Smooth muscle cell (in vitro differentiated cells): ENCODE data around the gene NIPAL4. TPM values are rescaled to one million over a fixed set of nuclear protein-coding genes. Genes with fewer than 3 reads are reported as not detected.
"Not testable (repeated sequence)": the region's sequence is repeated elsewhere in the genome, so short reads cannot be mapped to it uniquely, and the experiment has no call there.

Experiments used
- DNase-seq: peaks from one replicate; lab custom pipeline; 2025; ENCODE audit not compliant: unreplicated experiment; lab: John Stamatoyannopoulos, UW
- H2AFZ ChIP-seq: fragments of 200-600 bp; sonication (generic); 2 replicates; pipeline ENCODE4 v1.6.0; 2016; ENCODE audit warnings: antibody characterized with exemption, low read depth, mild to moderate bottlenecking
- H3F3A ChIP-seq: fragments of 200-600 bp; sonication (generic); 2 replicates; pipeline ENCODE4 v1.6.0; 2017; ENCODE audit warnings: antibody characterized with exemption, low read depth
- H3K27ac ChIP-seq: fragments of 200-600 bp; sonication (generic); 2 replicates; pipeline ENCODE4 v1.5.1; 2016; ENCODE audit warnings: low read depth, mild to moderate bottlenecking
- H3K27me3 ChIP-seq: fragments of 200-600 bp; sonication (generic); 2 replicates; pipeline ENCODE4 v1.6.1; 2016; ENCODE audit warnings: low read depth, mild to moderate bottlenecking
- H3K36me3 ChIP-seq: fragments of 200-600 bp; sonication (generic); 2 replicates; pipeline ENCODE4 v1.5.1; 2016; ENCODE audit warnings: low read depth
- H3K4me1 ChIP-seq: fragments of 200-600 bp; sonication (generic); 2 replicates; pipeline ENCODE4 v1.5.1; 2016; ENCODE audit warnings: low read depth
- H3K4me2 ChIP-seq: fragments of 200-600 bp; sonication (generic); 2 replicates; pipeline ENCODE4 v1.6.0; 2016; ENCODE audit warnings: mild to moderate bottlenecking
- H3K4me3 ChIP-seq: fragments of 200-600 bp; sonication (generic); 2 replicates; pipeline ENCODE4 v1.5.1; 2016; ENCODE audit warnings: mild to moderate bottlenecking
- H3K79me2 ChIP-seq: fragments of 200-600 bp; sonication (generic); 2 replicates; pipeline ENCODE4 v1.6.0; 2016; ENCODE audit warnings: low read depth, mild to moderate bottlenecking
- H3K9ac ChIP-seq: fragments of 200-600 bp; sonication (generic); 2 replicates; pipeline ENCODE4 v1.6.0; 2016; ENCODE audit warnings: low read depth
- H3K9me3 ChIP-seq: fragments of 200-600 bp; sonication (generic); replicated peaks from 2 replicates; pipeline ENCODE4 v1.5.1; 2016; ENCODE audit warnings: low read depth
- H4K20me1 ChIP-seq: fragments of 200-600 bp; sonication (generic); 2 replicates; pipeline ENCODE4 v1.6.0; 2016; ENCODE audit warnings: low read depth
- WGBS: methylation state at CpG from one replicate; pipeline ENCODE4 v1.1.7; 2016; ENCODE audit warnings: low lambda C conversion rate; 5-methylcytosine and 5-hydroxymethylcytosine counted together
- polyA plus RNA-seq: library from polyadenylated mRNA; unstranded; fragments of >200 nt; fragmentation: Nextera tagmentation; extraction: Ambion mirVana; gene quantifications from 2 replicates; pipeline ENCODE4 v1.2.1, GENCODE V29; 2016
- total RNA-seq: library from RNA; depleted of rRNA; stranded (reverse); fragments of >200 nt; gene quantifications from 2 replicates; pipeline ENCODE4 v1.2.3, GENCODE V29; 2014
- TF ChIP-seq, protein P1 (sequence below): fragments of 200-600 bp; sonication (generic); IDR thresholded peaks from 2 replicates; pipeline ENCODE4 v1.5.1; 2017; ENCODE audit warnings: borderline replicate concordance, mild to moderate bottlenecking, antibody characterized with exemption; ENCODE audit not compliant: insufficient read depth, poor library complexity, severe bottlenecking

The NIPAL4 gene
- total and polyA plus RNA-seq, 2 experiments from 2014 or later, result 0.37 to 6.9 TPM

DNA sequence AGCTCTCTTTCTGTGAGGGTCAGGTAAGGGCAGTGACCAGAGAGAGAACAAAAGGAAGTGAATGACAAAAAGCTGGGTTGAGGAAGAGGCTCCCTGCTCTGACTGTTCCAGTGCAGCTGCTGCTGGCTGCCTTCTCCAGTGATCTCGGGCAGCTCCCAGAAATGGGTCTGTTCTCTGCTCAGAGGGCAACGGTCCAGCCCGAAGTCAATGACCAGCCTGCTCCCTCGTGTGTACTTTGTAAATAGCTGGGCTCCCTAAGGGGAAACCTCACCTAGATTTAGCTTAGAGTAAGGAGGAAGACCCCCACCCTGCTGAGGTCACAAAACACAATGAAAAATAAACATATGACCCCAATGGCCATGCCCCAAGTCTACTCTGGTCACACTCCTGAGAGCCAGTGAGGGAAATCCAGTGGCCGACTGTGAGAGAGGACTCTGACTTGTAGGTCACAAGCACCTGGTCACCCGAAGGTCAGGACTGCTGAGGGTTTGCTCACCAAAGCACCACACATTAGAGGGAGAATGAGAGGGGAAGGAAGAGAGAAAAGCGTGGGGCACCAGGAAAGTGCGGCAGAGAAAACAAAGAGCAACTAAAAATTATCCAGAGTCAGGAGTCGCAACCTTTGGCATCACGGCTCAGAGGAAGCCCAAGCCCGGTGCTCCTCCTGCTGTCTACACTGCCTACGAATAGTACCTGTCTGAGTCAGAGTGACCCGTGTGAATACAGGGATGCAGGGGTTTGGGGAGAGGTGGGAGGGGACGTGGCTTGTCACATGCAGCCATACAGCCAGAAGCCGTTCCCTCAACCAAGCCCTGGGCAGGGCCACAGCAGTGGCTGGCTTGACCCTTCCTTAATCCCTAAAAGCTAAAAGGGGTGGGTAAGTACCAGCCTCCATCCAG lies 19.8 kb downstream of the NIPAL4 start:
- H3K36me3 ChIP-seq, result peaks cover 9% of the 10 kb centered on the region
- H3K27me3 ChIP-seq, result no peaks in the 10 kb centered on the region
- no peak overlapping the region for H3K4me3 ChIP-seq
- no peak for DNase-seq
- no peak overlapping the region for H3K27ac ChIP-seq
- H4K20me1 ChIP-seq, result peaks cover 7% of the 10 kb centered on the region
- WGBS, result 94% methylated on average over 15 of the region's 15 CpGs
- no peaks in the 10 kb centered on the region for H3F3A ChIP-seq
- TF ChIP-seq, protein P1, sequence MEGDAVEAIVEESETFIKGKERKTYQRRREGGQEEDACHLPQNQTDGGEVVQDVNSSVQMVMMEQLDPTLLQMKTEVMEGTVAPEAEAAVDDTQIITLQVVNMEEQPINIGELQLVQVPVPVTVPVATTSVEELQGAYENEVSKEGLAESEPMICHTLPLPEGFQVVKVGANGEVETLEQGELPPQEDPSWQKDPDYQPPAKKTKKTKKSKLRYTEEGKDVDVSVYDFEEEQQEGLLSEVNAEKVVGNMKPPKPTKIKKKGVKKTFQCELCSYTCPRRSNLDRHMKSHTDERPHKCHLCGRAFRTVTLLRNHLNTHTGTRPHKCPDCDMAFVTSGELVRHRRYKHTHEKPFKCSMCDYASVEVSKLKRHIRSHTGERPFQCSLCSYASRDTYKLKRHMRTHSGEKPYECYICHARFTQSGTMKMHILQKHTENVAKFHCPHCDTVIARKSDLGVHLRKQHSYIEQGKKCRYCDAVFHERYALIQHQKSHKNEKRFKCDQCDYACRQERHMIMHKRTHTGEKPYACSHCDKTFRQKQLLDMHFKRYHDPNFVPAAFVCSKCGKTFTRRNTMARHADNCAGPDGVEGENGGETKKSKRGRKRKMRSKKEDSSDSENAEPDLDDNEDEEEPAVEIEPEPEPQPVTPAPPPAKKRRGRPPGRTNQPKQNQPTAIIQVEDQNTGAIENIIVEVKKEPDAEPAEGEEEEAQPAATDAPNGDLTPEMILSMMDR, result no peak
- H3K4me1 ChIP-seq, result no peaks in the 10 kb centered on the region
- no peaks in the 10 kb centered on the region for H3K9me3 ChIP-seq
- H2AFZ ChIP-seq, result no peak overlapping the region
- no peaks in the 10 kb centered on the region for H3K79me2 ChIP-seq
- no peak overlapping the region for H3K9ac ChIP-seq
- H3K4me2 ChIP-seq, result no peak overlapping the region

DNA sequence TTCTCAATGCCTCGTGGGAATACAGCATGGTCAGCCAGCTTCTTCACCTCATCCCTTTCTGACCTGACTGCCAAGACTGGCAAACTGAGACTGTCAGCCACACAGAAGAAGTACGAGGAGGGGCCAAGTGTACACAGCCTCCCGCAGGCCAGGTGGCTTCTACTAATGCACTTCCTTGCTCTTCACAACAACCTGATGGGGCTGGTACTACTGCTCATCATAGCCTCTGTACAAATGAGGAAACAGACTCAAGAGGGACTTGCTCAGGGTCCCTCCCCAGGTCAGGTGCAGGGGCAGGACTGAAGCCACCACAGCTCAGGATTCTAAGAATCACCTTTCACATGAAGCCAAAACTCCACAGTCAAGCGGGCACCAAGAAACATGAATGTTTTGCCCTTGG lies 21.3 kb downstream of the NIPAL4 start:
- Histone ChIP-seq H3K27ac (no peak overlapping the region), H3K79me2 (no peaks in the 10 kb centered on the region), H3K4me3 (no peak overlapping the region), H3K9ac (no peak overlapping the region), H3K4me1 (no peaks in the 10 kb centered on the region), H2AFZ (no peak overlapping the region), H3K36me3 (peaks cover 9% of the 10 kb centered on the region), H3K27me3 (no peaks in the 10 kb centered on the region), H4K20me1 (peaks cover 21% of the 10 kb centered on the region), H3K9me3 (no peaks in the 10 kb centered on the region), H3K4me2 (no peak overlapping the region), H3F3A (no peaks in the 10 kb centered on the region)
- no peak for DNase-seq
- TF ChIP-seq, protein P1, result no peak
- WGBS, result 92% methylated on average over 4 of the region's 4 CpGs

DNA sequence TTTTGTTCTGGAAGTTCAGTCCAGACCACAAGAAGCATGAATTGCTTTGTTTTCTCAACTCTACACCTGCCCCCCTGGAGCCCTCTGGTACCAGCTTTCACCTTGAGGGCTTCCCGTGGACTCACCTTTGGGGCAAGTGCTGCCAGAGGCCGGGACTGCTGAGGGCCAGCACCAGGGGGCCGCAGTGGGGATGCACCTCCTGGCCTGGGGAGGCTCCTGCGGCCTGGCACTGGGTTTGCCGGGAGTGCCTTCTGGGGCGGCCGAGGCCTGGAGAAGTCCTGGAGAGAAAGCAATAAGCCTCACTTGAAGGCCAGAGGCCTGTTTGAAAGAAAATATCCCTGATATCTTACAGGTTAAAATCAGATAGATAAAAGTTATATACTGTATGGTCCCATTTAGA lies 21.7 kb downstream of the NIPAL4 start:
- DNase-seq, result no peak
- TF ChIP-seq, protein P1, result no peak
- H4K20me1 ChIP-seq, result peaks cover 21% of the 10 kb centered on the region
- H2AFZ ChIP-seq, result no peak overlapping the region
- H3K27me3 ChIP-seq, result no peaks in the 10 kb centered on the region
- H3K79me2 ChIP-seq, result no peaks in the 10 kb centered on the region
- H3K27ac ChIP-seq, result no peak overlapping the region
- no peak overlapping the region for H3K9ac ChIP-seq
- H3K36me3 ChIP-seq, result peaks cover 9% of the 10 kb centered on the region
- no peaks in the 10 kb centered on the region for H3F3A ChIP-seq
- no peak overlapping the region for H3K4me3 ChIP-seq
- H3K4me2 ChIP-seq, result no peak overlapping the region
- H3K4me1 ChIP-seq, result no peaks in the 10 kb centered on the region
- 96% methylated on average over 7 of the region's 7 CpGs for WGBS
- no peaks in the 10 kb centered on the region for H3K9me3 ChIP-seq

DNA sequence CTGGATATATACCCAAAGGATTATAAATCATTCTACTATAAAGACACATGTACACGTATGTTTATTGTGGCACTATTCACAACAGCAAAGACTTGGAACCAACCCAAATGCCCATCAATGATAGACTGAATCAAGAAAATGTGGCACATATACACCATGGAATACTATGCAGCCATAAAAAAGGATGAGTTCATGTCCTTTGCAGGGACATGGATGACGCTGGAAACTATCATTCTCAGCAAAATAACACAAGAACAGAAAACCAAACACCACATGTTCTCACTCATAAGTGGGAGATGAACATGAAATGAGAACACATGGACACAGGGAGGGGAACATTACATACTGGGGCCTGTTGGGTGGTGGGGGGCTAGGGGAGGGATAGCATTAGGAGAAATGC lies 22.7 kb downstream of the NIPAL4 start:
- H3K36me3 ChIP-seq, H3K27me3 ChIP-seq: not testable (repeated sequence)
- H4K20me1 ChIP-seq, result peaks cover 21% of the 10 kb centered on the region

More for the DNA sequence above, 22.7 kb downstream of the NIPAL4 start:
- not testable (repeated sequence) for DNase-seq, H2AFZ ChIP-seq, H3F3A ChIP-seq, H3K4me2 ChIP-seq, H3K4me3 ChIP-seq, H3K4me1 ChIP-seq, H3K9me3 ChIP-seq, H3K79me2 ChIP-seq, H3K9ac ChIP-seq, H3K27ac ChIP-seq
- 94% methylated on average over 2 of the region's 2 CpGs for WGBS
